Gastrocnemius medialis (tissue), 4 donors: ENCODE results near the gene MANSC1.

Source experiments
- POLR2A ChIP-seq, 2 donors: fragments of 450-650 bp; IDR thresholded peaks; one replicate each; pipeline ENCODE4 v1.6.1; 2017; ENCODE audit warnings: antibody characterized with exemption in 2 of 2, mild to moderate bottlenecking in 2 of 2, moderate library complexity in 2 of 2
- TF ChIP-seq, protein P1 (sequence below), 5 experiments: fragments of 450-650 bp in 3 of 5; fragments of 200-600 bp in 2 of 5; sonication (generic) in 2 of 5; IDR thresholded peaks in 4 of 5; conservative IDR thresholded peaks in 1 of 5; 1 replicate in 4 of 5; 2 replicates in 1 of 5; pipeline ENCODE4 v1.5.1; 2016 to 2019; ENCODE audit warnings: antibody characterized with exemption in 5 of 5, mild to moderate bottlenecking in 3 of 5, moderate library complexity in 3 of 5

DNA sequence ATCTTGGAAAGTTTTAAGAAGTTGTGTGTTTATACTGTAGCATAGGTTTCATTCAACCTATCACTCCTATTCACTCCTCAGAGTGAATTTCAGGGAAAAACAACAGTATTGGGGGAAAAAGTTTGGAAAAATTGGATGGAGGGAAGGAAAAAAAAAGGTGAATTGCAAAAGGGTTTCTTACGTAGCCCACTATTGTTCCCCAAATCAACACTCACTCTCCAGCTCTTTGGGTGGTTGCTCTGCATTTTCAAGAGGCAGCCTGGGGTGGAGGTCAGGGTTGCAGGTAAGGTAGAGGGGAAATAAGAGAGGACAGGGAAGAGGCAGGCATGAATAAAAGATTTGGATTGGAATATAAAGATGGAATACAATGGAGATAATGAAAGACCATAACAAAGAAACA, 49.1 kb upstream of the MANSC1 start:
- TF ChIP-seq, protein P1, sequence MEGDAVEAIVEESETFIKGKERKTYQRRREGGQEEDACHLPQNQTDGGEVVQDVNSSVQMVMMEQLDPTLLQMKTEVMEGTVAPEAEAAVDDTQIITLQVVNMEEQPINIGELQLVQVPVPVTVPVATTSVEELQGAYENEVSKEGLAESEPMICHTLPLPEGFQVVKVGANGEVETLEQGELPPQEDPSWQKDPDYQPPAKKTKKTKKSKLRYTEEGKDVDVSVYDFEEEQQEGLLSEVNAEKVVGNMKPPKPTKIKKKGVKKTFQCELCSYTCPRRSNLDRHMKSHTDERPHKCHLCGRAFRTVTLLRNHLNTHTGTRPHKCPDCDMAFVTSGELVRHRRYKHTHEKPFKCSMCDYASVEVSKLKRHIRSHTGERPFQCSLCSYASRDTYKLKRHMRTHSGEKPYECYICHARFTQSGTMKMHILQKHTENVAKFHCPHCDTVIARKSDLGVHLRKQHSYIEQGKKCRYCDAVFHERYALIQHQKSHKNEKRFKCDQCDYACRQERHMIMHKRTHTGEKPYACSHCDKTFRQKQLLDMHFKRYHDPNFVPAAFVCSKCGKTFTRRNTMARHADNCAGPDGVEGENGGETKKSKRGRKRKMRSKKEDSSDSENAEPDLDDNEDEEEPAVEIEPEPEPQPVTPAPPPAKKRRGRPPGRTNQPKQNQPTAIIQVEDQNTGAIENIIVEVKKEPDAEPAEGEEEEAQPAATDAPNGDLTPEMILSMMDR (IDR thresholded peaks at IDR 0.05 in 4 of 5, conservative IDR thresholded peaks at IDR 0.05 in 1 of 5): no peak
- no peak for TF ChIP-seq POLR2A (IDR thresholded peaks at IDR 0.05)
